ENCODE data around the gene DCHS1. TPM values are rescaled to one million over a fixed set of nuclear protein-coding genes. Genes with fewer than 3 reads are reported as not detected.

The DCHS1 gene
- polyA plus RNA-seq, 1 experiment: 7.3 TPM

DNA sequence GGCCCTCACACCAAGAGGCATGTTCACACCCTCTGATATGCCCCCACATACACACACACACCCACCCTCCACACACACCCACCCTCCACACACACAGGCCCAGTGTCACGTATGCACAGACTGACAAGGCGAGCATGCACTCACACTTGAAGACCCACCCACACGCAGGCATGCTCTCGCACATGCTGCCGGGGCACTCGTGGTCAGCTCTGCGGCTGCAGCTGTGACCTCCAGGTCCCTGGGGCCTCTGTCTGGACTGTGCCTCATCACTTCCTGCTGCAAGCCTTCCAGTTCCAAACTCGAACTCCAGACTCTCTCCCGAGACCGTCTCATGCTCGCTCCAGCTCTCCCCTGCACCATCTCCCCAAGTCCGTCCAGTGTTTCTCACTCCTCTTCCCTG is 9.5 kb downstream of the DCHS1 start:
- POLR2A ChIA-PET: interaction anchor here (1.1 kb wide), 1 partner anchor 10 kb away, joined by 5 read pairs; the partner anchor contains the start of gene DCHS1
- Histone ChIP-seq H3K4me3 (ENCODE audit: low read depth, low read length) (peak overlapping the region; percentile 10), H3K27me3 (ENCODE audit: control insufficient read depth, insufficient read depth, low read length) (no peaks in the 10 kb centered on the region), H3K36me3 (ENCODE audit: control insufficient read depth, insufficient read depth, low read length) (no peaks in the 10 kb centered on the region)
- peak; percentile 42 for DNase-seq (ENCODE audit: low read depth)
- TF ChIP-seq CTCF (IDR thresholded peaks at IDR 0.05; ENCODE audit: insufficient read depth, low read depth, low read length): no peak
- CTCF ChIA-PET: interaction anchor here (1.3 to 1.7 kb wide), 3 partner anchors 9 to 34 kb away, joined by 3 to 5 read pairs (median 4); partner anchors contain the start of genes TAF10 and TPP1

DNA sequence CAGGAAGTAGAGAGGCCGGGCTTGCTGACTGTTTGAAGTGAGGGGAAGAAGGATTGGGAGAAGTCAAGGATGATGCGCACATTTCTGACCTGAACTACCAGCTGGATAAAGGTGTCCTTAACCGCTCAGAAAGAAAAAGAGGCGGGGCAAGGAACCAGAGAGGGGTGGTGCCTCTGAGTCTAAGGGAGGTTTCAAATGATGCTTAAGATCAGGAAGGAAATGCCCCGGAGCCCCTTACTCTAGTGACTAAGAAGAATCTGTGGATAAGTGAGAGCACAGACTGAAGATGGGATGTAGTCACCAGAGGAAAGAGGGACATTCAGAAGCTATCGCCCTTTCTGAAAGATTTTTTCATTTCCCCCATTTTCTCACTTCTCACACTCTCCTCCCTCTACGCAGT is 12.7 kb downstream of the DCHS1 start:
- DNase-seq (ENCODE audit: low read depth): no peak
- H3K4me3 ChIP-seq (ENCODE audit: low read depth, low read length): no peak overlapping the region
- H3K27me3 ChIP-seq (ENCODE audit: control insufficient read depth, insufficient read depth, low read length): no peaks in the 10 kb centered on the region
- no peak for TF ChIP-seq CTCF (IDR thresholded peaks at IDR 0.05; ENCODE audit: insufficient read depth, low read depth, low read length)
- CTCF ChIA-PET: interaction anchor here (0.7 kb wide), 1 partner anchor 40 kb away, joined by 3 read pairs; the partner anchor contains the start of gene MRPL17
- peaks cover 2% of the 10 kb centered on the region; the same call in 1 of the 2 replicates for H3K36me3 ChIP-seq (ENCODE audit: control insufficient read depth, insufficient read depth, low read length)
- POLR2A ChIA-PET: no interaction called here

- no peak for TF ChIP-seq CTCF (IDR thresholded peaks at IDR 0.05; ENCODE audit: insufficient read depth, low read depth, low read length)
- H3K4me3 ChIP-seq (ENCODE audit: low read depth, low read length): no peak overlapping the region
- H3K36me3 ChIP-seq (ENCODE audit: control insufficient read depth, insufficient read depth, low read length): peaks cover 2% of the 10 kb centered on the region; the same call in 1 of the 2 replicates
- DNase-seq (ENCODE audit: low read depth): no peak
- ChIA-PET POLR2A (no interaction called here), CTCF (no interaction called here)
- no peaks in the 10 kb centered on the region for H3K27me3 ChIP-seq (ENCODE audit: control insufficient read depth, insufficient read depth, low read length)
Measured at GRCh38 chr11:6640985-6641701, 14.5 kb downstream of the DCHS1 start.

DNA sequence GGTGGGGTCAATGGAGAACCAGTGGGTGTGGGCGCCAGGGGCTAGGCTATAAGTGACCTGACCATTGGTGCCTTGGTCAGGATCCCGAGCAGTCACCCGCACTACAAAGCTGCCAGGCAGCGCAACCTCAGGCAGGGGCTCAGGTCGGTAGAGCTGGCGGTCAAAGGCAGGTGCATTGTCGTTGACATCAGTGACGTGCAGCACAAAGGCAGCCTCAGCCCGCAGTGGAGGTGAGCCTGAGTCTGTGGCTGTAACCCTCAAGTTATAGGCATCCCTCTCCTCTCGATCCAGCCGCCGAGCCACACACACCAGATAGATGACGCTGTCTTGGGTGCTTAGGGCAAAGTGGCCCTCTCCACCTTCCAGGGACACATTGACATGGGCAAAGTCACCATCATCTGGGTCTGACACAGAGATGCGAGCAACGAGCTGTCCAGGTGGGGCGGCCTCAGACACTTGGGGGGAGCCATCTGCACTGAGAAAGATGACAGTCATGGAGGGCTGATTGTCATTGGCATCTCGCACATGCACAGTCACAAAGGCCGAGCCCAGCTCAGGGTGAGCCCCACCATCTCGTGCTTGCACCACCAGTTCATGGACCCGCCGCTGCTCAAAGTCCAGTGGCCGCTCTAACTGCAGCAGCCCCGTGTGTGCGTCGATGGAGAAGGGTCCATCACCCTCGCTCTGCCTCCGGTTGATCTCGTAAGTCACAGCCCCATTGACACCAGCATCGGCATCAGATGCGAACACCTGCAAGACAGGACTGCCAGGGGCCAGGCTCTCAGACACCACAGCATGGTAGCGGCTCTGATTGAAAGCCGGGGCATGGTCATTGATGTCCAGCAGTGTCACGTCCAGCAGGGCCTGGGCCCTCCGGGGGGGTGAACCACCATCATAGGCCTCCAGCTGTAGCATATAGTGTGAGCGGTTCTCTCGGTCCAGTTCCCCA is 15.3 kb downstream of the DCHS1 start:
- TF ChIP-seq CTCF (IDR thresholded peaks at IDR 0.05; ENCODE audit: insufficient read depth, low read depth, low read length): no peak
- ChIA-PET CTCF (no interaction called here), POLR2A (no interaction called here)
- no peaks in the 10 kb centered on the region for H3K27me3 ChIP-seq (ENCODE audit: control insufficient read depth, insufficient read depth, low read length)
- DNase-seq (ENCODE audit: low read depth): no peak
- no peak overlapping the region for H3K4me3 ChIP-seq (ENCODE audit: low read depth, low read length)
- H3K36me3 ChIP-seq (ENCODE audit: control insufficient read depth, insufficient read depth, low read length): peaks cover 2% of the 10 kb centered on the region; the same call in 1 of the 2 replicates

- peaks cover 2% of the 10 kb centered on the region; the same call in 1 of the 2 replicates for H3K36me3 ChIP-seq (ENCODE audit: control insufficient read depth, insufficient read depth, low read length)
- no peaks in the 10 kb centered on the region for H3K27me3 ChIP-seq (ENCODE audit: control insufficient read depth, insufficient read depth, low read length)
- ChIA-PET POLR2A (interaction anchor here (0.6 kb wide), 1 partner anchor 20 kb away, joined by 4 read pairs; no protein-coding TSS in a partner anchor), CTCF (interaction anchor here (0.6 to 1.3 kb wide), 3 partner anchors 33 to 133 kb away, joined by 3 to 4 read pairs (median 3); partner anchors contain the start of gene MRPL17)
- no peak for TF ChIP-seq CTCF (IDR thresholded peaks at IDR 0.05; ENCODE audit: insufficient read depth, low read depth, low read length)
- DNase-seq (ENCODE audit: low read depth): no peak
- no peak overlapping the region for H3K4me3 ChIP-seq (ENCODE audit: low read depth, low read length)
Measured at GRCh38 chr11:6638429-6638828, 17.2 kb downstream of the DCHS1 start.

All from BJ (cell line).